ENCODE results near the gene NPFF. TPM values are rescaled to one million over a fixed set of nuclear protein-coding genes. Genes with fewer than 3 reads are reported as not detected.
A peak's percentile ranks its signal among the peaks of the same experiment; 100 is the strongest.

Gene NPFF
- total and polyA plus RNA-seq, 2 of the 13 experiments (the other 11 are each of a cell fraction or from before 2014, with no cell fraction given), result not detected

- Histone ChIP-seq H3K9me3 (ENCODE audit: low read length) (no peaks in the 10 kb centered on the region), H4K20me1 (ENCODE audit: insufficient read depth, low read length) (no peaks in the 10 kb centered on the region), H2AFZ (ENCODE audit: low read length) (no peak within 1 kb of the TSS), H3K4me2 (ENCODE audit: low read depth, low read length) (peak within 1 kb of the TSS; percentile 90), H3K9ac (ENCODE audit: insufficient read depth, low read depth, low read length) (peak within 1 kb of the TSS; percentile 81), H3K4me1 (ENCODE audit: insufficient read depth, low read length) (peaks cover 58% of the 10 kb centered on the region), H3K4me3 (replicated peaks in 1 of 3; ENCODE audit: insufficient read depth in 1 of 3, low read depth in 2 of 3, low read length in 3 of 3) (peak within 1 kb of the TSS; percentile 69 to 78 (median 73)), H3K36me3 (replicated peaks in 1 of 2; ENCODE audit: control insufficient read depth in 1 of 2, insufficient read depth in 2 of 2, low read length in 2 of 2) (peaks cover 4 to 7% of the 10 kb centered on the region in 2 experiments; a peak in 2 of 5 replicates), H3K27me3 (ENCODE audit: control insufficient read depth in 1 of 2, insufficient read depth in 2 of 2, low read length in 2 of 2) (no peaks in the 10 kb centered on the region; a peak in 1 of 5 replicates), H3K79me2 (ENCODE audit: insufficient read depth, low read length) (peaks cover 16% of the 10 kb centered on the region), H3K27ac (ENCODE audit: extremely low read length, insufficient read depth, low read length) (peak within 1 kb of the TSS; percentile 88)
- ChIA-PET POLR2A (interaction anchor here (0.6 to 3.4 kb wide), 7 partner anchors 7 to 178 kb away, joined by 3 to 58 read pairs (median 8); partner anchors contain the start of gene AAAS), CTCF (ENCODE audit: low intra/inter-chr PET ratio, low total read pairs) (no interaction called here)
- ATAC-seq (no peak), DNase-seq (ENCODE audit: low spot score) (no peak), FAIRE-seq (no peak)
- WGBS (ENCODE audit: low lambda C conversion rate), result 2% methylated on average over 23 of the region's 51 CpGs
- intact Hi-C loops (cut with micrococcal nuclease; ENCODE audit: unreplicated experiment) (loop anchor here (2.0 kb wide), 2 partner anchors 151 to 179 kb away; partner anchors contain the start of gene AAAS), in situ Hi-C loops (cut with HindIII; ENCODE audit: extremely low pct_ligation_motif_present, low pct_unique_long_range_greater_than_20kb) (loop anchor here (5.0 kb wide), 1 partner anchor 172 kb away; no protein-coding TSS in a partner anchor)
- BruUV-seq (replicated peaks), result no TSS peak
- TF ChIP-seq KDM2A (CRISPR knock-in tag; IDR thresholded peaks at IDR 0.05; ENCODE audit: borderline replicate concordance, low read depth) (peak; percentile 57; the same call in 1 of the 2 replicates), GABPB1 (CRISPR knock-in tag; IDR thresholded peaks at IDR 0.05) (peak; percentile 35; the same call in 1 of the 2 replicates), SIX4 (CRISPR knock-in tag; IDR thresholded peaks at IDR 0.05) (no peak), CC2D1A (CRISPR knock-in tag; IDR thresholded peaks at IDR 0.05) (no peak), ZNF263 (CRISPR knock-in tag; IDR thresholded peaks at IDR 0.05) (peak; percentile 86), ZNF724P (CRISPR knock-in tag; IDR thresholded peaks at IDR 0.05; ENCODE audit: borderline replicate concordance) (no peak), ISL2 (CRISPR knock-in tag; IDR thresholded peaks at IDR 0.05) (no peak), MAFF (IDR thresholded peaks at IDR 0.05; ENCODE audit: low read depth, low read length) (no peak), HIC2 (CRISPR knock-in tag; IDR thresholded peaks at IDR 0.05; ENCODE audit: low read depth) (no peak), ZNF557 (CRISPR knock-in tag; IDR thresholded peaks at IDR 0.05) (no peak), MYC (CRISPR knock-in tag; IDR thresholded peaks at IDR 0.05; ENCODE audit: borderline replicate concordance) (no peak), ZFP91 (CRISPR knock-in tag; IDR thresholded peaks at IDR 0.05; ENCODE audit: borderline replicate concordance) (peak; percentile 88), PATZ1 (CRISPR knock-in tag; IDR thresholded peaks at IDR 0.05) (peak; percentile 14; the same call in 1 of the 2 replicates), ZC3H13 (CRISPR knock-in tag; IDR thresholded peaks at IDR 0.05) (peak; percentile 71; the same call in 1 of the 2 replicates), HNRNPK (IDR thresholded peaks at IDR 0.05; ENCODE audit: low read depth, low read length, poor library complexity, severe bottlenecking) (peak; percentile 89), MAZ (IDR thresholded peaks at IDR 0.05; ENCODE audit: borderline replicate concordance, low read depth, low read length) (peak; percentile 62; the same call in 1 of the 2 replicates), MAZ (CRISPR knock-in tag; IDR thresholded peaks at IDR 0.05; ENCODE audit: low read depth) (no peak)
Measured at GRCh38 chr12:53499266-53500141, 7.8 kb downstream of the NPFF start, which contains the start of gene MAP3K12. TSS of gene MAP3K12 (minus strand) at chr12:53499458. CDS start at chr12:53487391, 12,067 bp downstream.
